Activated T-cell treated with anti-CD3 and anti-CD28 coated beads, Interleukin-2, amount 50 U/mL, for 4 hours (primary cell): ENCODE results near the gene ANKRD33B. TPM values are rescaled to one million over a fixed set of nuclear protein-coding genes. Genes with fewer than 3 reads are reported as not detected.
A peak's percentile ranks its signal among the peaks of the same experiment; 100 is the strongest.
"Not testable (repeated sequence)": the region's sequence is repeated elsewhere in the genome, so short reads cannot be mapped to it uniquely, and the experiment has no call there.

ENCODE experiments used
- ATAC-seq, 2 donors: fragments of 200-7000 bp; cut with Tn5 transposase; one replicate each; pipeline ENCODE4 v1.10.0; 2021
- DNase-seq: peaks from one replicate; pipeline ENCODE4 v3.0.0-alpha.2; 2020
- H3K27me3 Mint-ChIP-seq: one replicate; pipeline ENCODE4 v1.8.0; 2021; ENCODE audit warnings: low read depth, mixed read lengths
- H3K36me3 Mint-ChIP-seq: one replicate; pipeline ENCODE4 v1.8.0; 2022; ENCODE audit warnings: mixed read lengths; ENCODE audit not compliant: insufficient read depth
- H3K4me1 Mint-ChIP-seq: one replicate; pipeline ENCODE4 v1.8.0; 2021; ENCODE audit warnings: low read depth, mixed read lengths
- H3K4me3 Mint-ChIP-seq: one replicate; pipeline ENCODE4 v1.8.0; 2021; ENCODE audit warnings: mild to moderate bottlenecking, moderate library complexity, mixed read lengths
- H3K9me3 Mint-ChIP-seq: one replicate; pipeline ENCODE4 v1.8.0; 2021; ENCODE audit warnings: mixed read lengths
- total RNA-seq, 3 donors: library from RNA; stranded (reverse); gene quantifications; one replicate each; pipeline ENCODE4 v1.2.1, GENCODE V29; 2021

Gene ANKRD33B
- total RNA-seq: 10 to 100 TPM in 1 of 3 donors, 1 to 10 TPM in 2; 7.7 to 20.2 (median 9.7) TPM

- peaks cover 6% of the 10 kb centered on the region for H3K27me3 Mint-ChIP-seq
- peak within 1 kb of the TSS; percentile 92 for H3K4me3 Mint-ChIP-seq
- DNase-seq (peak; percentile 76), ATAC-seq (peak; percentile 78 to 82)
- no peaks in the 10 kb centered on the region for H3K9me3 Mint-ChIP-seq
- no peaks in the 10 kb centered on the region for H3K36me3 Mint-ChIP-seq
- H3K4me1 Mint-ChIP-seq: peaks cover 15% of the 10 kb centered on the region
Measured at GRCh38 chr5:10563945-10564837, at the start of gene ANKRD33B. TSS of gene ANKRD33B (plus strand) at chr5:10564070. CDS start at chr5:10564468, 398 bp downstream.

- not testable (repeated sequence) for H3K9me3 Mint-ChIP-seq, ATAC-seq, H3K4me1 Mint-ChIP-seq, H3K36me3 Mint-ChIP-seq, DNase-seq, H3K4me3 Mint-ChIP-seq, H3K27me3 Mint-ChIP-seq
Measured at GRCh38 chr5:10514572-10514971, 49.3 kb upstream of the ANKRD33B start.

GRCh38 chr5:10515492-10515891 is 48.4 kb upstream of the ANKRD33B start:
- no peaks in the 10 kb centered on the region for H3K9me3 Mint-ChIP-seq
- DNase-seq: no peak
- no peak for ATAC-seq
- H3K4me3 Mint-ChIP-seq: no peak overlapping the region
- peaks cover 4% of the 10 kb centered on the region for H3K27me3 Mint-ChIP-seq
- no peaks in the 10 kb centered on the region for H3K4me1 Mint-ChIP-seq
- H3K36me3 Mint-ChIP-seq: no peaks in the 10 kb centered on the region

- peaks cover 8% of the 10 kb centered on the region for H3K9me3 Mint-ChIP-seq
- no peak for ATAC-seq
Measured at GRCh38 chr5:10518347-10518746, 45.5 kb upstream of the ANKRD33B start.

GRCh38 chr5:10519729-10520128 is 44.1 kb upstream of the ANKRD33B start:
- no peak for DNase-seq
- ATAC-seq: no peak
- peaks cover 4% of the 10 kb centered on the region for H3K27me3 Mint-ChIP-seq
- H3K4me3 Mint-ChIP-seq: no peak overlapping the region
- H3K4me1 Mint-ChIP-seq: no peaks in the 10 kb centered on the region
- peaks cover 9% of the 10 kb centered on the region for H3K9me3 Mint-ChIP-seq
- no peaks in the 10 kb centered on the region for H3K36me3 Mint-ChIP-seq

More at GRCh38 chr5:10518347-10518746, 45.5 kb upstream of the ANKRD33B start:
- H3K4me3 Mint-ChIP-seq: no peak overlapping the region
- DNase-seq: no peak
- no peaks in the 10 kb centered on the region for H3K4me1 Mint-ChIP-seq
- peaks cover 4% of the 10 kb centered on the region for H3K27me3 Mint-ChIP-seq
- no peaks in the 10 kb centered on the region for H3K36me3 Mint-ChIP-seq

- DNase-seq (no peak), ATAC-seq (no peak)
- Mint-ChIP-seq H3K4me1 (no peaks in the 10 kb centered on the region), H3K36me3 (no peaks in the 10 kb centered on the region), H3K9me3 (peaks cover 9% of the 10 kb centered on the region), H3K4me3 (no peak overlapping the region), H3K27me3 (peaks cover 2% of the 10 kb centered on the region)
Measured at GRCh38 chr5:10520706-10521105, 43.2 kb upstream of the ANKRD33B start.

- DNase-seq (no peak), ATAC-seq (no peak)
- H3K27me3 Mint-ChIP-seq: peaks cover 2% of the 10 kb centered on the region
- H3K4me3 Mint-ChIP-seq: no peak overlapping the region
- no peaks in the 10 kb centered on the region for H3K36me3 Mint-ChIP-seq
- H3K4me1 Mint-ChIP-seq: no peaks in the 10 kb centered on the region
- H3K9me3 Mint-ChIP-seq: peaks cover 9% of the 10 kb centered on the region
Measured at GRCh38 chr5:10521466-10522223, 42.2 kb upstream of the ANKRD33B start.

- Mint-ChIP-seq H3K27me3 (no peaks in the 10 kb centered on the region), H3K4me1 (no peaks in the 10 kb centered on the region), H3K9me3 (peaks cover 9% of the 10 kb centered on the region), H3K36me3 (no peaks in the 10 kb centered on the region), H3K4me3 (no peak overlapping the region)
- DNase-seq: no peak
- no peak for ATAC-seq
Measured at GRCh38 chr5:10522224-10522611, 41.7 kb upstream of the ANKRD33B start.

GRCh38 chr5:10524376-10525123 is 39.3 kb upstream of the ANKRD33B start:
- ATAC-seq: no peak
- Mint-ChIP-seq H3K4me3 (no peak overlapping the region), H3K9me3 (peaks cover 9% of the 10 kb centered on the region), H3K27me3 (no peaks in the 10 kb centered on the region), H3K4me1 (no peaks in the 10 kb centered on the region), H3K36me3 (no peaks in the 10 kb centered on the region)
- DNase-seq: no peak

- DNase-seq (no peak), ATAC-seq (no peak)
- no peak overlapping the region for H3K4me3 Mint-ChIP-seq
- H3K4me1 Mint-ChIP-seq: no peaks in the 10 kb centered on the region
- no peaks in the 10 kb centered on the region for H3K36me3 Mint-ChIP-seq
- no peaks in the 10 kb centered on the region for H3K27me3 Mint-ChIP-seq
- H3K9me3 Mint-ChIP-seq: peaks cover 9% of the 10 kb centered on the region
Measured at GRCh38 chr5:10525124-10525495, 38.8 kb upstream of the ANKRD33B start.

GRCh38 chr5:10527281-10527950 is 36.5 kb upstream of the ANKRD33B start:
- peaks cover 9% of the 10 kb centered on the region for H3K9me3 Mint-ChIP-seq
- no peaks in the 10 kb centered on the region for H3K27me3 Mint-ChIP-seq

GRCh38 chr5:10528056-10528816 is 35.6 kb upstream of the ANKRD33B start:
- Mint-ChIP-seq H3K27me3 (peaks cover 4% of the 10 kb centered on the region), H3K4me3 (no peak overlapping the region), H3K9me3 (peaks cover 2% of the 10 kb centered on the region), H3K4me1 (no peaks in the 10 kb centered on the region), H3K36me3 (no peaks in the 10 kb centered on the region)
- ATAC-seq (no peak), DNase-seq (no peak)

More at GRCh38 chr5:10527281-10527950, 36.5 kb upstream of the ANKRD33B start:
- ATAC-seq (no peak), DNase-seq (no peak)
- H3K36me3 Mint-ChIP-seq: no peaks in the 10 kb centered on the region
- no peaks in the 10 kb centered on the region for H3K4me1 Mint-ChIP-seq
- H3K4me3 Mint-ChIP-seq: no peak overlapping the region

- Mint-ChIP-seq H3K4me1 (no peaks in the 10 kb centered on the region), H3K9me3 (no peaks in the 10 kb centered on the region), H3K36me3 (no peaks in the 10 kb centered on the region), H3K4me3 (no peak overlapping the region), H3K27me3 (peaks cover 4% of the 10 kb centered on the region)
- ATAC-seq (no peak), DNase-seq (no peak)
Measured at GRCh38 chr5:10528827-10529226, 35.0 kb upstream of the ANKRD33B start.
